UCSD-AML1 (cell line): ENCODE results near the gene KAZN.

Source experiments
- DNase-seq: peaks from one replicate; lab custom pipeline; 2025; ENCODE audit not compliant: unreplicated experiment; lab: John Stamatoyannopoulos, UW

Gene KAZN

GRCh38 chr1:15094719-15095495 lies 496.4 kb downstream of the KAZN start:
- no peak for DNase-seq

DNA sequence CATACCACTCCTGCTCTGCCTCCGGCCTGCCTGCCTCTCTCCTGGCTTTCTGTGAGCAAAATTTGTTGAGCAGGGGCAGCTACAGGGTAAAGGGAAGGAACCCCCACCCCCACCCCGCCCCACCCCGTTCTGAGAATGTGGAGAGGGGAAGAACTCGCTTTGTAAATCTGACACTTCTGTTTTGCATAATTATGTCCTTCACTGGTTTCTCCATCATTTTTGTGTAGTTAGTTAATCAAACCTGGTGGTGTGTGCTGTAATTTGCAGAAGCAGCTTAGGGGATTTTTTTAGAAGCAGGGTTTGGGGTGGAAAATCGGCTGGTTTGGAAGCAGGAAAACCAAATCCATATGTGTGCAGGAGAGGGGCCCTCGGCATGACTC lies 497.0 kb downstream of the KAZN start:
- DNase-seq: no peak

DNA sequence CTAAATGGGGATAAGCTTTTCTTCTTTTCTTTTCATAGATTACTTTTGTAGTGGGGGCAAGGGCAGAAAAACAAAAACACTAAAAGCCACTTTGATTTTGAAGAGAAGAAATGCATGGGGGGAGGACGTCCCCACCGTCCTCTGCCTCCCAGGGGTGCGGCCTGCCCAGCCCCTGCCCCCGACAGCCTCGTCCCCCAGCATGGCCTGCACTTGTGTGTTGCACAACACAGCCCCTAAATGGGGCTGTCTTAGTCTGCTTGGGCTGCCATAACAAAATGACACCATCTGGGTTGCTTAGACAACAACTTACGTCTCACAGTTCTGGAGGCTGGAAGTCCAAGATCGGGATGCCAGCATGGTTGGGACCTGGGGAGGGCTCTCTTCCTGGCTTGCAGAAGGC lies 497.8 kb downstream of the KAZN start:
- no peak for DNase-seq

DNA sequence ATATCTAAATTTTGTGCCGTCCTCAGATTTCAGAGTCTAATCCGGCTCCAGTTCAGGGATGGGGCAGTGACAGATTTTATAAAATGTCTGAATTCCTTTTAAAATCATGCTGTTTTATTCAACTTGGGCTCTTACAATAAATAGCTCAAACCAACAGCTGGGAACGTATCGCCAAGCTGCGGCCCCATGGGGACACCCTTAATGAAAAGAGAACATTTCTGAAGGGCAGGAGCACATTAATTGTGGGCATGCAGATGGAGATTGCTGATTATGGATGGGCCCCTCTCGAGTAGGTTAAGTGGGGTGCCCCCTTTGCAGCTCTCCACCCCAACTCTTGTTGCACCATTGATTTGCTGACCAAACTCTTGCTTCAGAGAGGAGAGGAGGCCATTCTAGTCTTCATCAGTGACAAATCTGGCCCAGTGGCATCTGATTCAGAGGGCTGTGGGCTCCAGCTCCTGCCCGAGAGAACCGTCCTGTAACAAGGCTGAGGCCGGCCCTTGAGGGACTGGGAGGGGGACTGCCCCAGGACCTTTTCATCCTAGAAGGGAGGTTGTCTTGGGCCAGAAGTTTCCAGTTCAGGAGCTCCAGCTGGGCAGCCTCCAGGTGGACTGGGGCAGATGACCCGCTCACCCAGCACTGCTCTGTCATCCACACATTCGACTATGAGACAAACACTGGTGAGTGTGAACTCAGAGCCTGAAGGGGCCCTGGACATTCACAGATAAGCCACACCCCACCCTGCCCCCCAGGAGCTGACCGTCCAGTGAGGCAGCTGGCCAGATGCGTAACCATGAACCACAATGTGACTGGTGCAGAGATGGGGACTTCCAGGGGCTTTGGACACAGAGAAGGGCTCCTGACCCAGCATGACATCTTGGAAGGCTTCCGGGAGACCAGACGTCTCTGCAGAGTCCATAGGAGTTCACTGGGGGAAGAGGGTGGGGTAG lies 500.0 kb downstream of the KAZN start:
- DNase-seq: no peak

DNA sequence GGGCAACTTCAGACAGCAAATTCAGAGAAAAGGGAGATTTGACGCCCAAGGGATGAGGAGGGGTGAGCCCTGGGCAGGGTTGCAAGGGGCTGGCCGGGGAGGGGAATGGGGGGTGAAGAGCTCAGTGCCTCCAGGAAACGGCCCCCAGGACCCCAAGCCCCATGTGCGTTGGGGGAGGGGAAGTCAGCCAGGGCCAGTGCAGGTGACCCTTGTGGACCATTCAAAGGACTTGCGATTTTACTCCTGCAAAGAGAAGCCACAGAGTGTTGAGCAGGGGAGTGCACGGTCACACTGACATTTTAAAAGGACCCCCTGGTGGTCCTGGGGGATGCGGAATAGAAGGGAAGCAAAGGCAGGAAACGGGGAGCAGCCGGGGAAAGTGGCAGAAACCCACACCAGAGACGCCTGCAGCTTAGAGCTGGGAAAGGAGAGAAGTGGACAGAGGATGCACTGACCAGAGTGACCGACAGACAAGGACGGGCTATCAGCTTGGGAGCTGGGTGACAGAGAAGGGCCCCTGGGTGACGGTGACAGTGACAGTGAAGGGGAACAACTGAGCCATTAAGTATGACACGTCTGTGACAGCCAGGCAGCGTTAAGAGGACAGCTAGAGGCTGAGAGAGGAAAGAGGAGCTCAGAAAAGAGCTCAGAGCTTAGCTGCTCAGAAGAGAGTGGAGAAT lies 501.1 kb downstream of the KAZN start:
- DNase-seq: no peak

GRCh38 chr1:15100121-15100879 lies 501.8 kb downstream of the KAZN start:
- DNase-seq: peak; percentile 47

DNA sequence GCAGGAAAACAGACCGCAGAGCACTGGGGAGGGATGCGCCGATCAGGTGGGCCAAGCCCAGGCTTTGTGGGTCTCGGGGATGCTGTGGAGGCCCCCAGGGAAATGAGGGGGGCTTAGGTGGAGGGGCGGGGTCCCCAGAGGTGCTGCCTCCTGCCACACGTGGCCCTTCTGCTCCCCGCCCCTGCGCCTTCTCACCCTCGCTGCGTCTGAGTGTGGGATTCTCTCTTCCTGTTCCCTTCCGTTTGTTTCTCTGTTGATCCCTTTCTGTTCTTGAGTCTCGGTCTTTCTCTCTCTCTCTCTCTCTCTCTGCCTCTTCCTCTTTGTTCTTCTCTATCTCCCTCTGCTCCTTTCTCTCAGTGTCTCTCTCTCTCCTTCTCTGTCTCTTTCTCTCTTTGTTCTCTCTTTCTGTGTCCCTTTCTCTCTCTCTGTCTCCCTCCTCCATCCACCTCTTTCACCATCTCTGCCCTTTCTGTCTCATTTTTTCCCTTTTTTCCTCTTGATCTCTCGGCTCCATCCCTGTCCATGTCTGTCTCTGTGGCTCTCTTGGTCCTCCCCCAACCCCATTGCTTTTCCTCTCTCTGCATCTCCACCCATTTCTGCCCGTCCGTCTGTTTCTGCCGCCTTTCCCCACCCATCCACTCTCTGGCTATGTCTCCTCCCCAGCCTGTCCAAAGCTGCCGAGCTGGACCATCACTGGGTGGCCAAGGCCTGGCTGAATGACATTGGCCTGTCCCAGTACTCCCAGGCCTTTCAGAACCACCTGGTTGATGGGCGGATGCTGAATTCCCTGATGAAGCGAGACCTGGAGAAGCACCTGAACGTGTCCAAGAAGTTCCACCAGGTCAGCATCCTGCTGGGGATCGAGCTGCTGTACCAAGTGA lies 502.6 kb downstream of the KAZN start:
- no peak for DNase-seq

GRCh38 chr1:15101801-15102200 lies 503.3 kb downstream of the KAZN start:
- DNase-seq: no peak

DNA sequence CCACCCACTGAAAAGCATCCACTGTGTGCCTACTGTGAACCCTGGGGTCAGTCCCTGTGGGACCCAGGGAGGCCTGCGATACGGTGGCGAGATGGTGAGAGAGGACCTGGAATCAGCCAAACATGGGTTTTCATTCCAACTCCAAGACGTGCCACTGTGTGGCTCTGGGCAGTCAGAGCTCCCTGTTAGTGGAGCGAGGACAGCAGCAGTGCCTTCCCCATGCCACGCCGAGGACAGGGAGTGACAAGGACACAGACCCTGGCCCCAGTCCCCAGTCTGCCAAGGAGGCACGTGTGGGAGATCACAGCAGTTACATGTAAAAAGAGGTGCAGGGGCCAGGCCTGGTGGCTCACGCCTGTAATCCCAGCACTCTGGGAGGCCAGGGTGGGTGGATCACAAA lies 504.2 kb downstream of the KAZN start:
- no peak for DNase-seq

- DNase-seq: no peak
Observed at GRCh38 chr1:15103211-15103610, 504.7 kb downstream of the KAZN start.

GRCh38 chr1:15103906-15104305 lies 505.4 kb downstream of the KAZN start:
- DNase-seq: no peak

- DNase-seq: no peak
Observed at GRCh38 chr1:15104768-15105167, 506.3 kb downstream of the KAZN start.

DNA sequence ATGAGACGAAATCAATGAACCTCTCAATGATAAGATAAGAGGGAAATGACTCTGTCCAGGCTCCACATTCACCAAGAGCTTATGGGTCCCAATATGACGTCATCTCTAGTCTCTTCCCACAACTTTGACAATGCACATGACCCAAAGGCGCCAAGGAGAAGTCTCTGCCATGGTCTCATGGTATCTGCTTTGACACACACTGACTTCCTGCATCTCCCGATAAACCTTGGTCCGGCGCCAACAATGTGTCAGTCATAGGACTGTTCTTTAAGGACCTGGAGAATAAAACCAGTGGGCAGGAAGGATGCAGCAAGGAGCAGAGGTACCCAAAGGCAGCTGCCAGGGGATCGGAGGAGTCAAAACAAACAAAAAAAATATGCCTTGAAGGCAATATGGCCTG lies 508.1 kb downstream of the KAZN start:
- DNase-seq: peak; percentile 63

- no peak for DNase-seq
Observed at GRCh38 chr1:15107058-15107687, 508.7 kb downstream of the KAZN start.

- no peak for DNase-seq
Observed at GRCh38 chr1:15107911-15108310, 509.4 kb downstream of the KAZN start.

DNA sequence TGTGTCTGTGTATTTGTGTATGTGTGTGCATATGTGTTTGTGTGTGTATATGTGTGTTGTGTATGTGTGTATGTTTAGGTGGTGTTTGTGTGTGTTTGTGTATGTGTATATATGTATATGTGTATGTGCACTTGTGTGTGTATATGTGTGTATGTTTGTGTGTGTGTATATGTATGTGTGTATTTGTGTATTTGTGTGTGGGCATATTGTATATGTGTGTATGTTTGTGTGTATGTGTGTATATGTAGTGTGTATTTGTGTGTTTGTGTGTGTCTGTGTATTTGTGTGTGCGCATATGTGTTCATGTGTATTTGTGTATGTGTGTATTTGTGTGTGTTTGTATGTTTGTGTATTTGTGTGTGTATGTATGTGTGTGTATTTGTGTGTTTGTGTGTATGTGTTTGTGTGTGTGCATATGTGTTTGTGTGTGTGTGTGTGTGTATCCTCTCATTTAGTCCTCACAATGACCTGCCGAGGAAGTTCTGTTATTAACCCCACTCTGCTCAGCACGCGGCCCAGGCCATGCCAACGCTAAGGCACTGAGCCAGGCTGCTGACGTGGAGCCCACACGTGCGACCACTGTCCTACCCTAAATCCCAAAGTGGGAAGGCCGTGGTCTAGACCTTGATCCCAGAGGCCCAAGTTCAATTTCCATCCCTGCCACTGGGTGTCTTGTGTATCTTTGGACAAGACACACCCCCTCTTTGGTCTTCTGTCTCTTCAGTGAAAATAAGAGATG lies 511.8 kb downstream of the KAZN start:
- no peak for DNase-seq

- no peak for DNase-seq
Observed at GRCh38 chr1:15110867-15111230, 512.4 kb downstream of the KAZN start.

DNA sequence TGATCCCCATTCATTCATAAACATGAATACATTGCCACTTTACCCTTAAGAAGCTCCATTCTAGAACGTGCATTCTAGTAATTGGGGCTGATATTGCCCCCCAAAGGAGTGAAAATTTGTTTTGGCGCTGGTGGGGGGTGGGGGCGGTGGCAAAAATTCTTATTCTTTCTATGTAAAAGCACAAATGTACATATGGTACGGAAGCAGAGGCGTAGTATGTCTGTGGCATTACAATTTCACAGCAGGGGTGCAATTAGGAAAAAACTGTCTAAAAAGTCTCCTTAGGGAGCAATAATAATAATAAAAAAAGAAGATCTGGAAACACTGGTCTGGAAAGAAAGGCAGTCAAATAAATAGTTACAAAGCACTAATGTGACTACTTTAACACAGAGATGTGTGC lies 514.7 kb downstream of the KAZN start:
- DNase-seq: no peak

DNA sequence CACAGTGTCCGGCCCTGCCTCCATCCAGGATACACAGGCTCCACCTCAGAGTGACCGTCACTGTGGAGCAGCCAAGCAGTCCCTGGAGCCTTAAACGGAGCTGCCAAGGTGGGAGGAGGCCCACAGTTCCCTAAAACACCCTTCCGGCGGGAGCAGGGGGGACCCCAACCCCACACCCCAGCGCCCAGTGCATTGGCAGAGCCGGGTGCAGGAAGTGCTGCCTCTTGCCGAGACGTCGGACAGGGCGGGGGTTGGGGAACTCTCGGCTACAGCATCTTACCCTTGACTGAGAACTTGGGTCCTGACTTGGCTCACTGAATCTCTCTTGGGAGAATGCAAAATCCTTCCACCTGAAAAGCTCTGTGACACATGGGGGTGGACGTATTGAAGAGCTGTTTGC lies 516.4 kb downstream of the KAZN start:
- no peak for DNase-seq
